Neural progenitor cell (in vitro differentiated cells): ENCODE data around the gene CLRN3. TPM values are rescaled to one million over a fixed set of nuclear protein-coding genes. Genes with fewer than 3 reads are reported as not detected.
A peak's percentile ranks its signal among the peaks of the same experiment; 100 is the strongest.

ENCODE experiments used
- DNase-seq: peaks from one replicate; pipeline ENCODE4 v3.0.0-alpha.2; 2016; ENCODE audit warnings: low spot score
- H2AFZ ChIP-seq: fragments of 200-600 bp; sonication (generic); replicated peaks from 2 replicates; pipeline ENCODE4 v1.6.1; 2016; ENCODE audit warnings: antibody characterized with exemption
- H3F3A ChIP-seq: fragments of 200-600 bp; sonication (generic); 2 replicates; pipeline ENCODE4 v1.6.1; 2016; ENCODE audit warnings: antibody characterized with exemption, low read depth
- H3K27ac ChIP-seq: fragments of 200-600 bp; sonication (generic); 2 replicates; pipeline ENCODE4 v1.5.1; 2016; ENCODE audit warnings: mild to moderate bottlenecking
- H3K27me3 ChIP-seq: fragments of 200-600 bp; sonication (generic); 2 replicates; pipeline ENCODE4 v1.6.1; 2016; ENCODE audit warnings: mild to moderate bottlenecking, moderate library complexity
- H3K36me3 ChIP-seq: fragments of 200-600 bp; sonication (generic); 2 replicates; pipeline ENCODE4 v1.5.1; 2016
- H3K4me1 ChIP-seq: fragments of 200-600 bp; sonication (generic); 2 replicates; pipeline ENCODE4 v1.6.1; 2016; ENCODE audit warnings: mixed run types
- H3K4me2 ChIP-seq: fragments of 200-600 bp; sonication (generic); 2 replicates; pipeline ENCODE4 v1.6.1; 2016
- H3K4me3 ChIP-seq: fragments of 200-600 bp; sonication (generic); 2 replicates; pipeline ENCODE4 v1.5.1; 2016
- H3K79me2 ChIP-seq: fragments of 200-600 bp; sonication (generic); 2 replicates; pipeline ENCODE4 v1.6.1; 2016; ENCODE audit warnings: low read depth
- H3K9ac ChIP-seq: fragments of 200-600 bp; sonication (generic); 2 replicates; pipeline ENCODE4 v1.6.1; 2016
- H3K9me3 ChIP-seq: fragments of 200-600 bp; sonication (generic); 2 replicates; pipeline ENCODE4 v1.5.1; 2016; ENCODE audit warnings: low read depth
- H4K20me1 ChIP-seq: fragments of 200-600 bp; sonication (generic); 2 replicates; pipeline ENCODE4 v1.6.1; 2016; ENCODE audit warnings: low read depth
- H3K27ac Mint-ChIP-seq: 3 replicates; pipeline ENCODE4 v1.8.0; 2021; ENCODE audit warnings: mixed read lengths
- H3K27me3 Mint-ChIP-seq: 2 replicates; pipeline ENCODE4 v1.8.0; 2022; ENCODE audit warnings: low read depth, mild to moderate bottlenecking, inconsistent platforms, moderate library complexity, mixed read lengths; ENCODE audit not compliant: insufficient read depth
- H3K36me3 Mint-ChIP-seq: 3 replicates; pipeline ENCODE4 v1.8.0; 2021; ENCODE audit warnings: mixed read lengths
- H3K4me1 Mint-ChIP-seq: 3 replicates; pipeline ENCODE4 v1.8.0; 2021; ENCODE audit warnings: mixed read lengths
- H3K4me3 Mint-ChIP-seq: 3 replicates; pipeline ENCODE4 v1.8.0; 2021; ENCODE audit warnings: mild to moderate bottlenecking, moderate library complexity, mixed read lengths
- H3K9me3 Mint-ChIP-seq: 3 replicates; pipeline ENCODE4 v1.8.0; 2020; ENCODE audit warnings: mixed read lengths
- EZH2 ChIP-seq: fragments of 200-600 bp; sonication (generic); IDR thresholded peaks from 2 replicates; pipeline ENCODE4 v1.6.1; 2017; ENCODE audit warnings: antibody characterized with exemption, mild to moderate bottlenecking, moderate library complexity
- EZH2phosphoT487 ChIP-seq: fragments of 200-600 bp; sonication (generic); IDR thresholded peaks from 2 replicates; pipeline ENCODE4 v1.6.1; 2017; ENCODE audit warnings: antibody characterized with exemption
- total RNA-seq: library from RNA; depleted of rRNA; stranded (reverse); fragments of >200 nt; gene quantifications from 2 replicates; pipeline ENCODE4 v1.2.3, GENCODE V29; 2015; ENCODE audit warnings: low replicate concordance
- TF ChIP-seq, protein P1 (sequence below): fragments of 200-600 bp; sonication (generic); IDR thresholded peaks from 2 replicates; pipeline ENCODE4 v1.5.1; 2017; ENCODE audit warnings: antibody characterized with exemption, mild to moderate bottlenecking

CLRN3 gene
- total RNA-seq, 1 donor from 2014 or later, result not detected

DNA sequence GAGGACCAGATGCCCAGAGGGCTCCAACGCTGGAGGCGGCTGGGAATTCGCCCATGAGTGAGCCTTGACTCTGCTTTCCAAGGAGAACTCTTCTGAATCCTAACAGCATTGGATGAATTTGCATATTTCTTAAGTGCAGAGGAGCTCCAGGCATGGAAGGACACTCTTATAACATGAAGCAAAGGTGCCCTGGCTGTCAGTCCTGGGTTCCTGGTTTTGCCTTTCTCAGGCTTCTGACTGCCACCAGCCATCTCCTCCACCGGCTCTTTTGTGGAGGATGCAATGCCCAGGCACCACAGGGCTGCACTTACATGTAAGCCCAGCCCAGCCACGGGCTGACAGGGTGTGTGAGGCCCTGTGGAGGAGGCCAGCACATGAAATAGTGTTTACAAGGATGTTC is 8.2 kb downstream of the CLRN3 start:
- Mint-ChIP-seq H3K4me3 (no peak overlapping the region), H3K4me1 (peaks cover 6% of the 10 kb centered on the region), H3K27me3 (no peaks in the 10 kb centered on the region), H3K27ac (peak overlapping the region; percentile 60), H3K36me3 (no peaks in the 10 kb centered on the region), H3K9me3 (no peaks in the 10 kb centered on the region)
- TF ChIP-seq, protein P1, sequence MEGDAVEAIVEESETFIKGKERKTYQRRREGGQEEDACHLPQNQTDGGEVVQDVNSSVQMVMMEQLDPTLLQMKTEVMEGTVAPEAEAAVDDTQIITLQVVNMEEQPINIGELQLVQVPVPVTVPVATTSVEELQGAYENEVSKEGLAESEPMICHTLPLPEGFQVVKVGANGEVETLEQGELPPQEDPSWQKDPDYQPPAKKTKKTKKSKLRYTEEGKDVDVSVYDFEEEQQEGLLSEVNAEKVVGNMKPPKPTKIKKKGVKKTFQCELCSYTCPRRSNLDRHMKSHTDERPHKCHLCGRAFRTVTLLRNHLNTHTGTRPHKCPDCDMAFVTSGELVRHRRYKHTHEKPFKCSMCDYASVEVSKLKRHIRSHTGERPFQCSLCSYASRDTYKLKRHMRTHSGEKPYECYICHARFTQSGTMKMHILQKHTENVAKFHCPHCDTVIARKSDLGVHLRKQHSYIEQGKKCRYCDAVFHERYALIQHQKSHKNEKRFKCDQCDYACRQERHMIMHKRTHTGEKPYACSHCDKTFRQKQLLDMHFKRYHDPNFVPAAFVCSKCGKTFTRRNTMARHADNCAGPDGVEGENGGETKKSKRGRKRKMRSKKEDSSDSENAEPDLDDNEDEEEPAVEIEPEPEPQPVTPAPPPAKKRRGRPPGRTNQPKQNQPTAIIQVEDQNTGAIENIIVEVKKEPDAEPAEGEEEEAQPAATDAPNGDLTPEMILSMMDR, result no peak
- TF ChIP-seq EZH2 (no peak), EZH2phosphoT487 (no peak)
- Histone ChIP-seq H3K36me3 (no peaks in the 10 kb centered on the region), H3K9ac (no peak overlapping the region), H3K4me1 (no peaks in the 10 kb centered on the region), H3K27me3 (no peaks in the 10 kb centered on the region), H3K4me2 (no peak overlapping the region), H2AFZ (no peak overlapping the region), H3K9me3 (no peaks in the 10 kb centered on the region), H3K4me3 (no peak overlapping the region), H3F3A (no peaks in the 10 kb centered on the region), H3K79me2 (no peaks in the 10 kb centered on the region), H3K27ac (no peak overlapping the region), H4K20me1 (no peaks in the 10 kb centered on the region)
- no peak for DNase-seq

DNA sequence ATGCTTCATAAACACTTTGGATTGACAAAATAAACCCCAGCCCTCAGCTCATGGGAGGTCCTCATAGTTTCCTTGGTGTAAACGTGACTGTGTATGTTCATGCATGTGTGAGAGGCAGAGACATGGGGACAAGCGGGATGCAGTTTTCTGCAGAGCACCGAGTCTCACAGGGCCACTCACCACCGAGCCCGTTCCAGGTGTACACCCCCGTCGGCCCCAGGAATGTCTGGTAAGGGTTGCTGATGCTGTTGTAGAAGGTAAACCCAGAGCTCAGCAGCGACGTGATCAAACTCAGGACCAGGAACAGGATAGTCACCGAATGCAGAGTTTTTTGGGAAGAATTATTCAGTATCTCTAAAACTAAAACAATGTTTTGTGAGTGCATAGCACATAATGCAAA is 9.2 kb downstream of the CLRN3 start:
- Histone ChIP-seq H3K79me2 (no peaks in the 10 kb centered on the region), H3K4me3 (no peak overlapping the region), H3K4me2 (no peak overlapping the region), H3K27me3 (no peaks in the 10 kb centered on the region), H3K36me3 (no peaks in the 10 kb centered on the region), H3F3A (no peaks in the 10 kb centered on the region), H3K9ac (no peak overlapping the region), H2AFZ (no peak overlapping the region), H3K9me3 (no peaks in the 10 kb centered on the region), H3K4me1 (no peaks in the 10 kb centered on the region), H4K20me1 (no peaks in the 10 kb centered on the region), H3K27ac (no peak overlapping the region)
- TF ChIP-seq, protein P1, result no peak
- no peak for TF ChIP-seq EZH2
- DNase-seq, result no peak
- H3K36me3 Mint-ChIP-seq, result no peaks in the 10 kb centered on the region
- H3K9me3 Mint-ChIP-seq, result no peaks in the 10 kb centered on the region
- H3K4me3 Mint-ChIP-seq, result no peak overlapping the region
- no peaks in the 10 kb centered on the region for H3K27me3 Mint-ChIP-seq
- H3K27ac Mint-ChIP-seq, result no peak overlapping the region
- peaks cover 13% of the 10 kb centered on the region for H3K4me1 Mint-ChIP-seq

DNA sequence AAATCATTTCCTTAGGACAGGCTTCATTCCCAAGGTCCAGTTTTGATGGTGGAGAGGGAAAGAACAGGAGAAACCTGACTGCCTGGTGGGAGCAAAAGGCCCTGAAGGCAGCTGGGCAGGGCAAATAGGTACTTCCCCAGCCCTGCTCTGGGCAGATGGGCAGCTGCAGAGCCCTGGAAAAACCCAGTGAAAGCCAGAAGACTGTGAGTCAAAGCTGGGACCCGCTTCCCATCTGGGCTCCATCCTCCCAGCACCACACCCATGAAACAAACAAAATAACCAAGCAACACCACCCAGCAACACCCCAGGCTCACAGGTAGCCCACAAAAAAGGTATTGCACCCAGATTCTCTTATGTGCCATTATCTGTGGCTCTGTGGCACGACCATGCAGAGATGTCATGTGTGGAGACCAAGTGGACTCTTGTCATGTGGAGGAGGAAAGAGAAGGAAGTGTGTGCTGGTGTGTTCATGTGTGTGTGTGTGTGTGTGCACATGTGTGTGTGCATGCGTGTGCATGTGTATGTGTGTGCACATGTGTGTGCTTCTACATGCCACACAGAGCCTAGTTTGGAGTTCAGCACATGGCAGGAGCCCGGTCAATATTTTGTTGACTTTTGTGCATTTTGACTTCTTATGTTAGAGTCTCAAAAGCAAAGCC is 9.8 kb downstream of the CLRN3 start:
- no peak for DNase-seq
- no peaks in the 10 kb centered on the region for H3K27me3 Mint-ChIP-seq
- no peak overlapping the region for H3K4me3 Mint-ChIP-seq
- no peaks in the 10 kb centered on the region for H3K27me3 ChIP-seq
- H3K79me2 ChIP-seq, result no peaks in the 10 kb centered on the region
- peaks cover 18% of the 10 kb centered on the region for H3K4me1 Mint-ChIP-seq
- H3K4me1 ChIP-seq, result no peaks in the 10 kb centered on the region
- H3K36me3 Mint-ChIP-seq, result no peaks in the 10 kb centered on the region
- no peak overlapping the region for H2AFZ ChIP-seq
- H3K27ac ChIP-seq, result no peak overlapping the region
- no peaks in the 10 kb centered on the region for H4K20me1 ChIP-seq
- H3K4me3 ChIP-seq, result no peak overlapping the region
- H3K4me2 ChIP-seq, result no peak overlapping the region
- H3K36me3 ChIP-seq, result no peaks in the 10 kb centered on the region
- no peak overlapping the region for H3K27ac Mint-ChIP-seq
- no peaks in the 10 kb centered on the region for H3F3A ChIP-seq
- no peak overlapping the region for H3K9ac ChIP-seq
- no peak for TF ChIP-seq EZH2phosphoT487
- TF ChIP-seq, protein P1, result no peak
- TF ChIP-seq EZH2, result no peak
- H3K9me3 Mint-ChIP-seq, result no peaks in the 10 kb centered on the region
- no peaks in the 10 kb centered on the region for H3K9me3 ChIP-seq
